Measurements from ENCODE around the gene CNPY3.

GRCh38 chr6:42942444-42942843 is 13.2 kb downstream of the CNPY3 start:
- TF ChIP-seq CTCF (IDR thresholded peaks at IDR 0.05 in 8 of 11, conservative IDR thresholded peaks at IDR 0.05 in 3 of 11), result no peak
- TF ChIP-seq POLR2AphosphoS5 (IDR thresholded peaks at IDR 0.05), result peak in 2 of 3 donors; percentile 9 to 27
- no peak for TF ChIP-seq POLR2A (IDR thresholded peaks at IDR 0.05)

All from spleen (tissue), 7 donors.